GM18505 (cell line): ENCODE data around the gene FOXO6.

Source experiments
- ATAC-seq: cut with Tn5 transposase; IDR thresholded peaks from one replicate; pipeline ENCODE4 v1.9.1; 2021; ENCODE audit not compliant: unreplicated experiment
- POLR2A ChIP-seq: IDR thresholded peaks from 4 replicates; pipeline ENCODE4 v1.6.1; 2011; ENCODE audit warnings: borderline replicate concordance; ENCODE audit not compliant: insufficient read depth, insufficient read length; ENCODE audit errors: extremely low read depth

The FOXO6 gene

DNA sequence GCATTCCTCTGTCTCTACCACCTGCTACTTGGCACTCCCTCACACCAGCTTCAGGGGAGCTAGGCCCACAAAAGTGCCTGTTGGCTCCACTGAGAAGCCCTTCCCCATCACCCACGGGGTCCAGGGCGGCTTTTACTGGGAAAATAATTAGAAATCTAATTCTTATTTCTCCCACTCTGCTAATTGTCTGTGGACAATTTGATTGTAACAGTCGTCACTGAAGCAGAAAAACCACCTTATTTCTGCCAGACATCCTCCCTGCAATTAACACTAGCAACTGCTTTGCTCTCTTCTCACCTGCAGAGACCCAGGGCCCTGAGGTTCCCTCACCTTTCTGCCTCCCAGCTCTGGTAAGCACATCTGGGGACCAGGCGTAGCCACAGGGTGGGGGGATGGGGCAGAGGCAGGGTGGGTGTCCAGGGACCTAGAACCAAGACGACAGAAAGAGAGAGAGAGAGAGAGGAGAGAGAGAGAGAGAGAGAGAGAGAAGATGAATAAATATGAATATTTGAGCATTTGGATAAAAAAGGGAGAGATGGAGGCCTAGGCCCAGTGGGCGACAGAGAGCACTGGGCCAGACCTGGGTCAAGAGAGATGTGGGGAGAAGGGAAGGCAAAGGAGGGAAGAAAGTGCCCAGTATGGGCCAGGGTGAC is 32.6 kb downstream of the FOXO6 start:
- no peak for TF ChIP-seq POLR2A
- no peak for ATAC-seq

DNA sequence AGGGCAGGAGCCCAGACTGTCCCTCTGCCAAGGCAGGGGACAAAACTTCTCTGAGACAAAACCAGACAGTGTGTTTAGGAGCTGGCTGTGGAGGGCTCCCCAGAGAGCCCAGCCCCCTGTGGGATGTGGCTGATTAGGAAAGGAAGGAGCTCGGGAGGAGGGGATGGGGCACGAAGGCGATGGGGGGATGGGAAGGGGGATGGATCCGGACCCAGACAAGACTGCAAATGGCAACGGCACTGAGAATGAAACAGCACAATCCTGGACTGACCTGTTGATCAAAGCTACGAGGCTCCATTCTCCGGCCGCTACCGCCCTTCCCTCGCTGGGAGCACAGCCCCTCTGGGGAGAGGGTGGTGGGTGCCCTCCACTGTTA is 33.1 kb downstream of the FOXO6 start:
- no peak for TF ChIP-seq POLR2A
- ATAC-seq: no peak

DNA sequence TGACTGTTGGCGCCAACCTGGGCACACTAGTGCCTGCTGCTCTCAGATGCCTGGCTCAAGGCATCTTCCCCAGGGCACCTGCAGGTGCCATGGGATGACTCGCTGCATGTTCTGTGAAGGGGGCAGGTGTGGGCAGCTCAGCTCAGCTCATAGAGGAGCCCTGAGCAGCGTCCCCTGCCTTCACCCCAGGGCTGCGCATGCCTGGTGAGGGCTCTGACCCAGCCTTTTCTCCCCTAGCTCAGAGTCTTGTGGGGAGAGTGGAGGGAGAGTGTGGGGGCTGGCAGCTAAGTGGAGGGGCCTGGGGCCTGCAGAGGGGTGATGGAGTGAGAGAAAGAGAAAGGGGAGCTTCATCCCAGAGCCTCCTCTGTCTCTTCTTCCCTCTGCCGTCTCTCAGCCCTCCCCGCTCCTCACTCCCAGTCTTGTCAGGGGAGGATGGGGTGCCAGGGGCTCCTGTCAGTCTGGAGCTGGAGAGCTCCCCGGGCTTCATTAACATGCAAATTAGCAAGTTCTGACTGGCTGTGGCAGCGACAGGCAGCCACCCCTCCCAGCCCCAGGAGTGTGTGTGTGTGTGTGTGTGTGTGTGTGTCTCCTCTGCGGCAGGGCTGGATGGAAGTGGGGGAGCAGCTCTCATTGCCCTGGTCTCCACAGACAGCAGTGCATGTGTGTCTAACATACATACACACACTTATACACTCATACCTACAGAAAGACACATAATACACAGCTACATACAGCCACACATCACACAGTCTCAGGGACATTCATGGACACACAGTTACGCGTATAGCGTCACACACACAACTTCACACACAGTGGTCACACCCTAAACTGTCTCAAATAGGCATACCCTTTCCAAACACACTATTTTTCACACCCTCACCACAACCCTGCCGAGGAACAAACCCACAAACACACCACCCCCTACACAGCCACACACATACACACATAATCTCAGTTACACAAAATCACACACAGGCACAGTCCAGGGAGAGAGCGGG is 34.0 kb downstream of the FOXO6 start:
- TF ChIP-seq POLR2A: no peak
- ATAC-seq: no peak

DNA sequence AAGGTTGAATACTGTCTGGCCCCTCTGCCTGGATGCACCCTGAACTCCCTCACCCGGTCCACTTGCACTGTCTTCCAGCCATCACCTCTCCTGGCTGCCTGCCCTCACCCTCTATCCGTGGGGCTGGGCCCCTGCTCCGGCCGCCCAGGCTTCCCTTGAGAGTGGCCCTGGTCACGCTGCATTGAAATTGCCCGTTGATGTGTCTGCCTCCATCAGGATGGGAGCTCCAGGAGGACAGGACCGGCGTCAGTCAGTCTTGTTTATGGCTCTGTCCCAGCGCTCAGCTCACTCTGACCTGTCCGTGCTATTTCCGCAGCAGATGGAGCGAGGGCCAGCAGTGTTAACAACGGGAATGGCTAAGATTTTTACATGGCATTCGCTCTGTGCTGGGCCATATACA is 34.9 kb downstream of the FOXO6 start:
- TF ChIP-seq POLR2A: no peak
- no peak for ATAC-seq

DNA sequence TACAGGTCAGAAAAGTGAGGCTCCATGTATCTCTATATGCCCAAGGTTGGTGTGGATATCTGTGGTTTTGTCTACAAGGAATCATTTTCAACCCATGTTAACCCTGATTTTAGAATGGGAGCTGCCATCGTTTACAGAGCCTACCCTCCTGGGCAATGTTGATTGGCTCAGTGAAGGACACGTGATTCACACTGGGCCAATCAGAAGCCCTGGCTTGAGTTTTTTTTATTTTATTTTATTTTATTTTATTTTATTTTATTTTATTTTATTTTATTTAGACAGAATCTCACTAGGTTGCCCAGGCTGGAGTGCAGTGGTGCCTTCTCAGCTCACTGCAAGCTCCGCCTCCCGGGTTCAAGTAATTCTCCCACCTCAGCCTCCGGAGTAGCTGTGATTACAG is 35.8 kb downstream of the FOXO6 start:
- no peak for ATAC-seq
- TF ChIP-seq POLR2A: no peak

DNA sequence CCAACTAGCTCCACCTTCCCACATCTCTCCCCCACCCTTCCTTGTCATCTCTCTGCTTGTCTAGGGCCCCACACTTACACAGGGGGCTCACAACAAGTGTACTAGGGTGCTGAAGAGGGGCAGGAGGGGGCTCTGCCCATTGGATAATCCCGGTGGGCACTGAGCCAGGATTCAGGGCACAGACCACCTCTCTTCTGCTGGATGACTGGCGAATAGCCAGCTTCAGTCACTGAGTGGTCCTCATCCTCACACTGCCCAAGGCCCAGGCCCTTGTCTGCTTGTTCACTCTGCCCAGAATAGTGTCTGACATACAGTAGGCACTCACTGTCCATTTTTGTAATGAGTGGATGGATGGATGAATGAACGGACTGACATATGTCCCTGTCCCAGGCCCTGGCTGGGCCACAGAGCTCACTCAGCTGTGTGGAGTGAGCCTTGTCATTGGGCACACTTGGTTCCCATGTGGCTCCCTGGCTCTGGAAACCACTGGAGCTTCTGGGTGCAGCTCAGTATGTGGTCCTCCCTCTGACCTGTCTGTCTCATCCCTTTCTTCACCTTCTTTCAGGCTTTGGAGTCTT is 36.6 kb downstream of the FOXO6 start:
- ATAC-seq: no peak

DNA sequence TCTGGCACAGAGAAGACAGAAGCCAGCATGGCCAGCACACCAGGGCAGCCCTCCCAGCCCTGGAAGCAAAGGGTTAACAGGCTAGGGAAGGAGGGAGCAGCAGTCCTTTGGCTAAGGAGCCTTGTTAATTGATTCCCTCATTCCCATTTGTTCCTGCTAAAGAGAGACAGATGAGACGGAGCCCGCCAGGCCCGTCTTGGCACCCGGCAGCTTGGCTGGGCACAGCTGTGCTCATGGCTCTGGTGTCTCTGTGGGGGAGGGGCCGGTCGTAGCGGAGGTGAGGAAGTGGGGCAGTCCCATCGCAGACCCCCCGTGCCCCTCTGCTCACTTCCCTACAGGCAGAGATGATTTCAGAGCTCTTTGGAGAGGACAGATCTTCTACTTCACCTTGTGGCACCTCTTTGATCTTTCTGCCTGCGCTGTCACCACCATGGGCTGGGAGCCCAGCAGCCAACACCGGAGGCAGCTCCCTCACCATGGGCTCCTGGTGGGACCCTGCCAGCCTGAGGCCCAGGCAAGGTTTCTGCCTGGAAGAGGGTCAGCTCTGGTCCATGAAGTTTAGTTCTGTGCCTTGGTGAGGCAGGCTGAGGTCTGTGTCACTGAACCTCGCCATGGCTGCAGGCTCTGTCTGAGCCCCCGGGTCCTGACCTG is 38.0 kb downstream of the FOXO6 start:
- no peak for TF ChIP-seq POLR2A
- no peak for ATAC-seq

More for the DNA sequence above, 36.6 kb downstream of the FOXO6 start:
- TF ChIP-seq POLR2A: no peak

DNA sequence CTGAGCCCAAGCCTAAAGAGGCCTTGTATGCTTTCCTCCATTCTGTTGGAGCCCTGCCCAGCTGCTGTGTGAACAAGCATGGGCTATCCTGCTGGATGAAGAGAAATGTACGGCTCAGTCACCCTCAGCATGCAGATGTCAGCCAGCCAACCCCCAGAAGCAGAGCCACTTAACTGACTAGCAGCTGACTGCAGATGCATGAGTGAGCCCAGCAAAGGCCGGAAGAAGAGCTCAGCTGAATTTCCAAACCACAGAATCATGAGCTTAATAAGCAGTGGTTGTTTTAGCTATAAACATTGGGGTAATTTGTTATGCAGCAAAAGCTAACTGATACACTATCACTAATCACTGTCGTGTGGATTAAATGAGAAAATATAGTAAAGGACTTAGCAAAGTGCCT is 39.0 kb downstream of the FOXO6 start:
- ATAC-seq: no peak
- no peak for TF ChIP-seq POLR2A

DNA sequence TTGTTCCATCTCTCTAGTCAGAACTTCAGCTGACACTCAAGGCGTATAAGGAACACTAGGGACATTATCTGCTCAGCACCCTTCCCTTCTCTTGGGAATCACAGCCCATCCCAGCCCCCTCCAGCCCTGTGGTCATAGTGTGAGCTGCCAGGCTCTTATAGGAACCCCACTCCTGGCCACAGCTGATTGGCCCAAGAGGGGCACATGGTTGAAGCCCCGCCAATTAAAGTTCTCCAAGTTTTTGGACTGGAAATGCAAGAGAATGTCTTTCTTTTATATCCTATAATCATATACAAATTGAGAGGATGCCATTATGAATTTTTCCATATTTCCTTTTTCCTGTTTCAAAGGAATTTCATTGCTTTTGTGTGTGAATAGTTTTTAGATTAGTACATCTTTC is 40.7 kb downstream of the FOXO6 start:
- no peak for ATAC-seq
- no peak for TF ChIP-seq POLR2A

DNA sequence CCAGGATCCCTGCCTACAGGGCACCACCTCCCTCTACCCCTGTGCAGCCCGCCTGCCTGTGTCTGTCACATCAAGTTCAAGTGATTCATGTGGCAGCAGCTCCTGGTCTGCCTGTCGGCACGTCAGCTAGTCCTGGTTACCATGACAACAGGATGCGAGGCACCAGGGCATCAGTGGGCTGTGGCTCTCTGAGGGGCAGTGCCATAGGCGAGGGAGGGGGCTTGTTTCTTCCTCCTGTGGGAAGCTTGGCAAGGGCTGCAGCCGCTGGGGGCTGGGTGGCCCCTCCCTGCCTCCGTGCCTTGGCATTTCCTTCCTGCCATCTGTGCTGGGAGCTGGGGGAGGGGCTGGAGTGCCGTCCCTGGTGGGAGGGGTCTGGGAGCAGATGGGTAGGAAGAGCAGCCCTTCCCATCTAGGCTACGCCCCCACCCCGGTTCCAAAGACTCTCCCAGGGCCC is 43.1 kb downstream of the FOXO6 start:
- no peak for TF ChIP-seq POLR2A
- no peak for ATAC-seq

DNA sequence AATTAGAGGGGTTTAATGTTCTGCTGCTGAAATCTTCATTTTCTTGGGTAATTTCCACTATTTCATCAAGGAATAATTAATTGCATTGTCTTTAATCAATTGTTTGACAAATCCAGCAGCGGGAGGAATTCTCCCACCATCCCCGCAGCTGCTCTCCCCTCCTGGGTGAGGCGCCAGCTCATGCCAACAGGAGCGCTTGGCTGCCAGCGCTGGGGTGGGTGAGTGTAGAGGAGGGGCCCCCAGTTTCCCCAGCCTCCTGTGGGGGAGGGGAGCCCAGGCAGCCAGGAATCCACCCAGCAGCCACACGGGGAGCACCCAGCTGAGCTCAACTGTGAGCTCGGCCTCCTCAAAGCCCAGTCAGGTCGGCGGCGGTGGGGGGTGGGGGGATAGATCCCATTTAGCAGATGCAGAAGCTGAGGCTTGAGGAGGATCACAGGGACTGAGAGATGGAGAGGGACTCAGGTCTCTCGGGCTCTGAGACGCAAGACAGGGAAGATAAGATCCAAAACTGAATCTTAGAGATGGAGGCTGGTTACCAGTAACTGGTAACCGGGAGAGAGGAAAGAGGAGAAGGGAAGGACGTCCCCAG is 46.5 kb downstream of the FOXO6 start:
- no peak for TF ChIP-seq POLR2A
- ATAC-seq: no peak

DNA sequence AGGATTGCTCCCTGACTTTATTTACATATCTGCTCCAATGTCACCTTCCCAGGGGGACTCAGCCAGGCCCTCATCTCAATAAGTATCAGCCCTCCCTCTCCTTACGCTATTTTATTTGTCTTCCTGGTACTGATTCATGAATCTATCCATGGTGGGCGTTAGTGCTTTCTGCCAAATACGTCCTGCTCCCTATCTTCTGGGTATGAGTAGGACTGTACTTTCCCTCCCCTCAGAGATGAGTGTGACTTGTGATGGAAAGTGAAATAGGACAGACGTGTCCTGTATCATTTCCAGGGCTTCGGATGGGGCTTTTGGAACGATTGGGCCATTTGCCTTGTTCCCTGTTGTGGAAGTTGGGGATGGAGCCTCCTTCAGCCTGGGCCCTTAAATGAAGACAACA is 47.5 kb downstream of the FOXO6 start:
- no peak for TF ChIP-seq POLR2A
- ATAC-seq: no peak

DNA sequence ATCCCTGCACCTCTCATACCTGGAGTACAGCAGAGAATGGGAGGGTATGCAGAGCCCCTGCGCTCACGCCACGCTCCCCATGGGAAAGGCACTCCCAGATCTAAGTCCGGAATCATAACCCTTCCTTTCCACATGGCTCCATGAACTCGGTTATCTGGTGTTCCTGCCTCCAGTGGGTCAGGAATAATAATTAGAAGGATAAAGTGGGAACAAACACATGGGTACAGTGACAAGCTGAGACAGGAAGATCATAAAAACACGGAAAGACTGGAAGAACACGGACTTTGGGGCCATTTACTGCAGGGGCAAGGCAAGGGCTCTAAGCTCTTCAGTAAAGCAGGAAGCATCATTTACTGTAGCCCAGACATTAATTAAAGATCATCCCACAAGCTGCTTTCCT is 48.6 kb downstream of the FOXO6 start:
- no peak for ATAC-seq
- TF ChIP-seq POLR2A: no peak
